H9 (cell line): ENCODE results near the gene RABGAP1L. TPM values are rescaled to one million over a fixed set of nuclear protein-coding genes. Genes with fewer than 3 reads are reported as not detected.

Experiments used
- DNase-seq: peaks from one replicate; pipeline ENCODE4 v3.0.0-alpha.2; 2017
- H2AFZ ChIP-seq: one replicate; pipeline ENCODE4 v1.6.1; 2013; ENCODE audit warnings: mild to moderate bottlenecking, low read length, control low read depth, moderate library complexity
- H2AK5ac ChIP-seq: 2 replicates; pipeline ENCODE4 v1.6.1; 2013; ENCODE audit warnings: low read length, control low read depth, mixed read lengths; ENCODE audit not compliant: insufficient read length
- H2BK120ac ChIP-seq: one replicate; pipeline ENCODE4 v1.6.1; 2013; ENCODE audit warnings: low read depth, mild to moderate bottlenecking, low read length, control low read depth, inconsistent platforms; ENCODE audit not compliant: poor library complexity, severe bottlenecking
- H2BK12ac ChIP-seq: 2 replicates; pipeline ENCODE4 v1.6.1; 2013; ENCODE audit warnings: low read length, control low read depth, mixed read lengths, low read depth; ENCODE audit not compliant: insufficient read length
- H2BK15ac ChIP-seq: 2 replicates; pipeline ENCODE4 v1.6.1; 2013; ENCODE audit warnings: low read depth, low read length, control low read depth
- H2BK20ac ChIP-seq: one replicate; pipeline ENCODE4 v1.6.1; 2013; ENCODE audit warnings: low read depth, mild to moderate bottlenecking, low read length, control low read depth, inconsistent platforms; ENCODE audit not compliant: poor library complexity, severe bottlenecking
- H2BK5ac ChIP-seq: 2 replicates; pipeline ENCODE4 v1.6.1; 2013; ENCODE audit warnings: low read length, control low read depth, mixed read lengths; ENCODE audit not compliant: insufficient read length
- H3K14ac ChIP-seq: 2 replicates; pipeline ENCODE4 v1.6.1; 2013; ENCODE audit warnings: low read length, control low read depth; ENCODE audit not compliant: insufficient read depth
- H3K18ac ChIP-seq: 2 replicates; pipeline ENCODE4 v1.6.1; 2013; ENCODE audit warnings: low read depth, mild to moderate bottlenecking, mixed read lengths, low read length, control low read depth; ENCODE audit not compliant: insufficient read length
- H3K23ac ChIP-seq: 2 replicates; pipeline ENCODE4 v1.6.1; 2013; ENCODE audit warnings: low read length, control low read depth, mixed read lengths, low read depth; ENCODE audit not compliant: insufficient read length
- H3K23me2 ChIP-seq: 2 replicates; pipeline ENCODE4 v1.6.1; 2013; ENCODE audit warnings: low read depth, mild to moderate bottlenecking, mixed read lengths, low read length, control low read depth; ENCODE audit not compliant: insufficient read length, poor library complexity, severe bottlenecking
- H3K27ac ChIP-seq: 2 replicates; pipeline ENCODE4 v1.5.1; 2013; ENCODE audit warnings: low read length, control low read depth, mixed read lengths, low read depth; ENCODE audit not compliant: insufficient read length
- H3K27me3 ChIP-seq: 2 replicates; pipeline ENCODE4 v1.6.1; 2013; ENCODE audit warnings: low read length, control low read depth, inconsistent platforms; ENCODE audit not compliant: insufficient read depth
- H3K4ac ChIP-seq: 2 replicates; pipeline ENCODE4 v1.6.1; 2013; ENCODE audit warnings: low read depth, mild to moderate bottlenecking, control low read depth, inconsistent platforms, low read length, moderate library complexity
- H3K4me1 ChIP-seq: 2 replicates; pipeline ENCODE4 v1.6.1; 2013; ENCODE audit warnings: low read length, control low read depth, inconsistent platforms; ENCODE audit not compliant: insufficient read depth
- H3K4me2 ChIP-seq: 2 replicates; pipeline ENCODE4 v1.6.1; 2013; ENCODE audit warnings: low read length, control low read depth, mixed read lengths; ENCODE audit not compliant: insufficient read length, insufficient read depth
- H3K56ac ChIP-seq: 2 replicates; pipeline ENCODE4 v1.6.1; 2013; ENCODE audit warnings: low read depth, mild to moderate bottlenecking, mixed read lengths, low read length, control low read depth; ENCODE audit not compliant: insufficient read length
- H3K79me1 ChIP-seq: 2 replicates; pipeline ENCODE4 v1.6.1; 2013; ENCODE audit warnings: low read depth, mild to moderate bottlenecking, moderate library complexity, low read length, control low read depth, inconsistent platforms; ENCODE audit not compliant: insufficient read depth, poor library complexity, severe bottlenecking
- H3K79me2 ChIP-seq: 2 replicates; pipeline ENCODE4 v1.6.1; 2013; ENCODE audit warnings: low read length, control low read depth, inconsistent platforms; ENCODE audit not compliant: insufficient read depth
- H3K9ac ChIP-seq: 2 replicates; pipeline ENCODE4 v1.6.1; 2013; ENCODE audit warnings: low read length, control low read depth, mixed read lengths; ENCODE audit not compliant: insufficient read length; ENCODE audit errors: extremely low read depth
- H3K9me3 ChIP-seq: one replicate; pipeline ENCODE4 v1.6.1; 2013; ENCODE audit warnings: low read depth, low read length, inconsistent platforms; ENCODE audit not compliant: control insufficient read depth
- H3T11ph ChIP-seq: one replicate; pipeline ENCODE4 v1.6.1; 2013; ENCODE audit warnings: mild to moderate bottlenecking, low read length, control low read depth, inconsistent platforms
- H4K20me1 ChIP-seq: one replicate; pipeline ENCODE4 v1.6.1; 2013; ENCODE audit not compliant: control insufficient read depth, insufficient read length, insufficient read depth
- H4K5ac ChIP-seq: 2 replicates; pipeline ENCODE4 v1.6.1; 2013; ENCODE audit warnings: low read depth, mild to moderate bottlenecking, mixed read lengths, low read length, control low read depth; ENCODE audit not compliant: insufficient read length
- H4K8ac ChIP-seq: replicated peaks from 2 replicates; pipeline ENCODE4 v1.6.1; 2013; ENCODE audit warnings: low read length, control low read depth, mixed read lengths, low read depth; ENCODE audit not compliant: insufficient read length
- H4K91ac ChIP-seq: 2 replicates; pipeline ENCODE4 v1.6.1; 2013; ENCODE audit warnings: low read depth, mild to moderate bottlenecking, moderate library complexity, mixed read lengths, low read length, control low read depth; ENCODE audit not compliant: insufficient read length
- H3K27ac Mint-ChIP-seq, 3 experiments: 2 replicates in 2 of 3; 3 replicates in 1 of 3; pipeline ENCODE4 v1.8.0; 2020 to 2021; ENCODE audit warnings: mixed read lengths in 3 of 3, mild to moderate bottlenecking in 1 of 3, moderate library complexity in 1 of 3
- H3K27me3 Mint-ChIP-seq: 2 replicates; pipeline ENCODE4 v1.8.0; 2021; ENCODE audit warnings: low read depth, mild to moderate bottlenecking, moderate library complexity, mixed read lengths
- H3K36me3 Mint-ChIP-seq, 3 experiments: 2 replicates in 2 of 3; 3 replicates in 1 of 3; pipeline ENCODE4 v1.8.0; 2020 to 2021; ENCODE audit warnings: low read depth in 3 of 3, mixed read lengths in 3 of 3; ENCODE audit not compliant: insufficient read depth in 1 of 3
- H3K4me1 Mint-ChIP-seq, 2 experiments: 2 replicates each; pipeline ENCODE4 v1.8.0; 2020; ENCODE audit warnings: mixed read lengths in 2 of 2
- H3K4me3 Mint-ChIP-seq, 2 experiments: 2 replicates in 1 of 2; 3 replicates in 1 of 2; pipeline ENCODE4 v1.8.0; 2020 to 2021; ENCODE audit warnings: mild to moderate bottlenecking in 2 of 2, mixed read lengths in 2 of 2, moderate library complexity in 1 of 2
- H3K9me3 Mint-ChIP-seq, 2 experiments: 2 replicates in 1 of 2; 3 replicates in 1 of 2; pipeline ENCODE4 v1.8.0; 2020; ENCODE audit warnings: mild to moderate bottlenecking in 2 of 2, mixed read lengths in 2 of 2, moderate library complexity in 1 of 2
- CTCF ChIP-seq: fragments of 200-600 bp; sonication (generic); conservative IDR thresholded peaks from 3 replicates; pipeline ENCODE4 v1.8.0; 2021; ENCODE audit warnings: antibody characterized with exemption, mild to moderate bottlenecking
- WGBS: extraction: QIAGEN DNeasy Blood & Tissue Kit; methylation state at CpG from one replicate; pipeline ENCODE4 v1.1.7; 2013; ENCODE audit warnings: missing lambda C conversion rate, low lambda C conversion rate, mixed read lengths; ENCODE audit not compliant: insufficient read length; ENCODE audit errors: extremely low coverage; 5-methylcytosine and 5-hydroxymethylcytosine counted together
- total RNA-seq: library from RNA; stranded (reverse); gene quantifications from 2 replicates; pipeline ENCODE4 v1.2.1, GENCODE V29; 2021

The RABGAP1L gene
- total RNA-seq, 1 experiment from 2014 or later: 147 TPM

DNA sequence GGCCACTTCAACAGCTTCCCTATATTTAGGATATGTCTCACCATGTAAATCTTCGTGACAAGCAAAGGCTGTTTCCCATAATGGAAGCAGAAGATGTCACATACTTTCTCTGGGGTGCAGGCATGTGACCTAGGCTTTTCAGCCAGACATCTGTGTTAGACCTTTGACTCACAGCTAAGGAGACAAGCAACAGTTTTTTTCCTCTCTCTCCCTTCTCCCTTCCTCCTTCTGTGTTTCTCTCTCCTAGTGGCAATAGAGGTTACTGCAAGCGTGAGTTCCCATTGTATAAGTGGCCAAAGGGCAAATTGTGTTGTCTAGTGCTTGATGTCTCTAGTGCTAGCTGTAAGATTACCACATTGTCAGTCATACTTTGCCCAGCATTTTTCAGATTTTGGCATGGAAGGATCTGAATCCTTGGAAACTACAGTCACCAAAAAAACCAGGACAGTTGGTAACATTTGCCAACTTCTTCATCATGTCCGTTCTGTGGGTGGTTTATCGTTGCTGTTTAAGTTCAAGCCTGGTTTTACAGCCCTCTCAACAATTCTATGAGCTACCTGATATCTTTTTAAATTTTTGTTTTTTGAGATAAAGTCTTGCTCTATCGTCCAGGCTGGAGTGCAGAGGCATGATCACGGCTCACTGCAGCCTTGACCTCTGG lies 44.4 kb upstream of the RABGAP1L start:
- Histone ChIP-seq H2BK12ac (no peak overlapping the region), H3K79me1 (no peaks in the 10 kb centered on the region), H3K23ac (no peak overlapping the region), H3T11ph (no peak overlapping the region), H2BK15ac (no peak overlapping the region), H3K79me2 (no peaks in the 10 kb centered on the region), H3K56ac (no peak overlapping the region), H2AK5ac (no peak overlapping the region), H3K4me2 (no peak overlapping the region), H2AFZ (no peak overlapping the region), H3K9ac (no peak overlapping the region), H3K23me2 (no peaks in the 10 kb centered on the region), H2BK120ac (no peak overlapping the region), H3K27me3 (no peaks in the 10 kb centered on the region), H3K14ac (no peak overlapping the region), H4K5ac (no peak overlapping the region), H2BK5ac (no peak overlapping the region), H3K18ac (no peak overlapping the region), H3K4me1 (no peaks in the 10 kb centered on the region), H2BK20ac (no peak overlapping the region), H4K91ac (no peak overlapping the region), H4K20me1 (no peaks in the 10 kb centered on the region), H3K4ac (no peak overlapping the region), H4K8ac (no peak overlapping the region), H3K27ac (no peak overlapping the region), H3K9me3 (no peaks in the 10 kb centered on the region)
- Mint-ChIP-seq H3K4me1 (peaks cover 0 to 2% of the 10 kb centered on the region in 2 experiments; a peak in 2 of 4 replicates), H3K4me3 (no peak overlapping the region), H3K9me3 (no peaks in the 10 kb centered on the region), H3K27ac (no peak overlapping the region; a peak in 1 of 7 replicates), H3K36me3 (no peaks in the 10 kb centered on the region), H3K27me3 (no peaks in the 10 kb centered on the region; the same call in 1 of the 2 replicates)
- TF ChIP-seq CTCF: peak; percentile 74
- DNase-seq: peak; percentile 46
- no CpG with 5 or more reads among the region's 6 CpGs for WGBS
